Left ventricle myocardium inferior (tissue), 1 donor: Measurements from ENCODE around the gene MDK. TPM values are rescaled to one million over a fixed set of nuclear protein-coding genes. Genes with fewer than 3 reads are reported as not detected.

Source experiments
- DNase-seq: peaks from one replicate; pipeline ENCODE4 v3.0.0-alpha.2; 2020
- H3K27ac ChIP-seq: fragments of 200-600 bp; replicated peaks from 2 replicates; pipeline ENCODE4 v1.8.0; 2021
- H3K27me3 ChIP-seq: fragments of 200-600 bp; 2 replicates; pipeline ENCODE4 v1.8.0; 2021; ENCODE audit warnings: low read depth
- H3K36me3 ChIP-seq: fragments of 200-600 bp; 2 replicates; pipeline ENCODE4 v1.8.0; 2021
- H3K4me1 ChIP-seq: fragments of 200-600 bp; 2 replicates; pipeline ENCODE4 v1.8.0; 2021
- H3K4me3 ChIP-seq: fragments of 200-600 bp; 2 replicates; pipeline ENCODE4 v1.8.0; 2021; ENCODE audit warnings: mild to moderate bottlenecking, moderate library complexity
- H3K9me3 ChIP-seq: fragments of 200-600 bp; replicated peaks from 2 replicates; pipeline ENCODE4 v1.8.0; 2021
- intact Hi-C: fragments of 100-400 bp; cut with micrococcal nuclease; formaldehyde crosslinking; loops from one replicate; pipeline ENCODE4 v1.11.0; 2022
- long read RNA-seq: library from polyadenylated mRNA; unstranded; transcript quantifications from one replicate; pipeline ENCODE4 v2.0.0, GENCODE V29; 2021
- total RNA-seq: library from RNA; stranded (reverse); fragmentation: NEBNext Ultra II Directional; extraction: Animal tissue kit (Norgen Biotek cat#: 25700); gene quantifications from one replicate; pipeline ENCODE4 v1.2.1, GENCODE V29; 2021
- TF ChIP-seq, protein P1 (sequence below): fragments of 200-600 bp; IDR thresholded peaks from 2 replicates; pipeline ENCODE4 v1.8.0; 2021; ENCODE audit warnings: antibody characterized with exemption, mild to moderate bottlenecking, borderline replicate concordance
- donor health status: DM: no; HTN: yes; CAD: no; lungs with severe emphysema.

Gene MDK
- 5.4 TPM for total RNA-seq
- long read RNA-seq, partial matches to known transcripts: 1 of 3 reads
- long read RNA-seq, other reads (novel, unspliced or antisense): 0 of 3 reads

GRCh38 chr11:46381048-46381818 is at the start of gene MDK:
Gene MDK (plus strand): TSS chr11:46381669. CDS start chr11:46382058, 389 bp downstream.
- Histone ChIP-seq H3K9me3 (no peaks in the 10 kb centered on the region), H3K36me3 (peaks cover 20% of the 10 kb centered on the region), H3K4me1 (peaks cover 34% of the 10 kb centered on the region), H3K27me3 (peaks cover 27% of the 10 kb centered on the region), H3K27ac (peak within 1 kb of the TSS; percentile 83), H3K4me3 (peak within 1 kb of the TSS; percentile 79)
- DNase-seq: no peak
- intact Hi-C loops: no loop called here
- TF ChIP-seq, protein P1, sequence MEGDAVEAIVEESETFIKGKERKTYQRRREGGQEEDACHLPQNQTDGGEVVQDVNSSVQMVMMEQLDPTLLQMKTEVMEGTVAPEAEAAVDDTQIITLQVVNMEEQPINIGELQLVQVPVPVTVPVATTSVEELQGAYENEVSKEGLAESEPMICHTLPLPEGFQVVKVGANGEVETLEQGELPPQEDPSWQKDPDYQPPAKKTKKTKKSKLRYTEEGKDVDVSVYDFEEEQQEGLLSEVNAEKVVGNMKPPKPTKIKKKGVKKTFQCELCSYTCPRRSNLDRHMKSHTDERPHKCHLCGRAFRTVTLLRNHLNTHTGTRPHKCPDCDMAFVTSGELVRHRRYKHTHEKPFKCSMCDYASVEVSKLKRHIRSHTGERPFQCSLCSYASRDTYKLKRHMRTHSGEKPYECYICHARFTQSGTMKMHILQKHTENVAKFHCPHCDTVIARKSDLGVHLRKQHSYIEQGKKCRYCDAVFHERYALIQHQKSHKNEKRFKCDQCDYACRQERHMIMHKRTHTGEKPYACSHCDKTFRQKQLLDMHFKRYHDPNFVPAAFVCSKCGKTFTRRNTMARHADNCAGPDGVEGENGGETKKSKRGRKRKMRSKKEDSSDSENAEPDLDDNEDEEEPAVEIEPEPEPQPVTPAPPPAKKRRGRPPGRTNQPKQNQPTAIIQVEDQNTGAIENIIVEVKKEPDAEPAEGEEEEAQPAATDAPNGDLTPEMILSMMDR: no peak

DNA sequence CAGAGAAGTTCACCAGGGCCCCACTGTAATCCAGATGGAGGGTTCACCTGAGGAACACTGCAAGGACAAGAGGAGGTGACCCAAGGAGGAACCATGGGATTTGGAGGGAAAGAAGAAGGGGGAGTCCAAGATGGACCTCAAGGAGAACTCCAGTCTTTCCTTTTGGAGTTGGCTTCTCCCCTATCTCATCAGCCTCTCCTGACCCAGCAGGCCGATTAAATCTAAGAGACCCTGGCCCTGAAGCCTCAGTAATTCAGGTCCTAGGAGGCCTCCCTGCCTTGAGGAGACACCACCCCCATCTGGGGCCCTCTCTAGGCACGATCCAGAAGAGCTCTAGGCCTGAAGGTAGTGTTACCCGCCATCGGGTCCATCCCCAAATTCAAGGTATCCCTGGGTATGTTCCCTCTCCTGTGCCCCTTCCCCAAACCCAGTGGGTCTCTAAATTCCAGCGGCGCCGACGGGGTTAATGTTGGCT is 49.3 kb upstream of the MDK start:
- Histone ChIP-seq H3K27me3 (peaks cover 27% of the 10 kb centered on the region), H3K4me3 (peak overlapping the region; percentile 71), H3K4me1 (peaks cover 28% of the 10 kb centered on the region), H3K36me3 (no peaks in the 10 kb centered on the region), H3K9me3 (no peaks in the 10 kb centered on the region), H3K27ac (no peak overlapping the region)
- TF ChIP-seq, protein P1: no peak
- intact Hi-C loops: no loop called here
- DNase-seq: no peak

GRCh38 chr11:46332568-46333393 is 48.7 kb upstream of the MDK start:
- Histone ChIP-seq H3K27me3 (peaks cover 27% of the 10 kb centered on the region), H3K9me3 (no peaks in the 10 kb centered on the region), H3K4me1 (peaks cover 31% of the 10 kb centered on the region), H3K36me3 (no peaks in the 10 kb centered on the region), H3K4me3 (peak overlapping the region; percentile 71), H3K27ac (no peak overlapping the region)
- intact Hi-C loops: no loop called here
- DNase-seq: no peak
- TF ChIP-seq, protein P1: no peak

DNA sequence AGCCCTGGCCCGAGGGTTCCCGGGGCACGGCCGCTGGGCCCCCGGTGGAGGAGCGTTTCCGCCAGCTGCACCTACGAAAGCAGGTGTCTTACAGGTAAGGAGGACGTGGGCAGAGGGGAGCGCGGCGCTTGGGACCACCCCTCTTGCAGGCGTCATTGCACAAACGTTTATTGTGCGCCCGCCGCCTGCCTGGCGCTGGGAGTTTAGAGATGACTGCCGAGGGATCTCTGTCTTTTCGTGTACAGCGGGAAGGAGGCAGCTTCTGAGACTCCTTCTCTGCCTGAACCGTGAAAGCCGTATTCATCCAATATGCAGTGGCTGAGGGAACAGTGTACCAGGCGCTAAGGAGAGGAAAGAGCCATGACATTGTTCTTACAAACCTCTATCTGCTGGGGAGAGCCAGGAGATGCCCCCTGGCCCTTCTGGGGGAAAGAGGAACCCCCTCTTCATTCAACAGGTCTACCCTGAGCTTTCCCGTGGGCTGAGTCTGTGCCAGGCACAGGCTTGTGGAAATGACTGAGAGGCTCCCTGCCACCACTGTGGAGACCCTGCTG is 48.0 kb upstream of the MDK start:
- no peaks in the 10 kb centered on the region for H3K36me3 ChIP-seq
- TF ChIP-seq, protein P1: no peak
- peak overlapping the region; percentile 71 for H3K4me3 ChIP-seq
- intact Hi-C loops: no loop called here
- no peak overlapping the region for H3K27ac ChIP-seq
- peaks cover 38% of the 10 kb centered on the region for H3K4me1 ChIP-seq
- DNase-seq: no peak
- no peaks in the 10 kb centered on the region for H3K9me3 ChIP-seq
- peaks cover 27% of the 10 kb centered on the region for H3K27me3 ChIP-seq

DNA sequence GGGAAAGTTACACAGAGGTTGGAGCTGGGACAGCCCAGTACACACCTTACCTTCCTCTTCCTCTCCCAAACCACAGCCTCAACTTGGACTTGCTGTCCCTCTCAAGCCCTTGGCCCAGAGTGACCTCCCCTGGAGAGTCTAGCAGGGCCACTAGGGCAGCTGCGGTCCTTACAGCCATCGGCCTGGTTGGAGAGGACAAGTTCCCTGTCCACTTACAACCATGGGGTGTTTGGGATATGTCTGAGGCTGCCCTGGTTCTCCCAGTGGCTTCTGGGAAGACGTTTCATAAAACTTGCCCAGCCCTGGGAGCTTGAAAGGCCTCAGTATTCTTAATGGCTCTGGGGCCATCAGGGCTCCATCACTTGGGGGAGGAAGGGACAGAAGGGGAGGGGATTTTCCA is 47.3 kb upstream of the MDK start:
- Histone ChIP-seq H3K4me1 (peaks cover 45% of the 10 kb centered on the region), H3K36me3 (no peaks in the 10 kb centered on the region), H3K4me3 (peak overlapping the region; percentile 71), H3K27me3 (peaks cover 27% of the 10 kb centered on the region), H3K27ac (no peak overlapping the region), H3K9me3 (no peaks in the 10 kb centered on the region)
- DNase-seq: no peak
- intact Hi-C loops: no loop called here
- TF ChIP-seq, protein P1: no peak
